H1 (cell line): ENCODE measurements around the gene SLC6A12.

Experiments
- ATF3 ChIP-seq: IDR thresholded peaks from 2 replicates; pipeline ENCODE4 v1.6.1; 2011; ENCODE audit warnings: low read depth, mild to moderate bottlenecking, low read length; ENCODE audit not compliant: insufficient read depth
- BACH1 ChIP-seq: IDR thresholded peaks from 2 replicates; pipeline ENCODE4 v1.6.1; 2012; ENCODE audit warnings: low read length, improper control_type of control experiment
- KDM1A ChIP-seq: fragments of 200-600, 300-600 bp; sonication (generic); IDR thresholded peaks from 2 replicates; pipeline ENCODE4 v1.7.1; 2016; ENCODE audit warnings: mild to moderate bottlenecking, low read length, borderline replicate concordance
- MAFK ChIP-seq: IDR thresholded peaks from 2 replicates; pipeline ENCODE4 v1.6.1; 2012; ENCODE audit warnings: low read depth, mild to moderate bottlenecking, improper control_type of control experiment, low read length
- POLR2AphosphoS5 ChIP-seq: IDR thresholded peaks from 2 replicates; pipeline ENCODE4 v1.6.1; 2011; ENCODE audit warnings: low read depth, low read length
- TBP ChIP-seq: IDR thresholded peaks from 2 replicates; pipeline ENCODE4 v1.6.1; 2011; ENCODE audit warnings: low read depth, low read length, improper control_type of control experiment
- TF ChIP-seq, protein P1 (sequence below), 3 experiments: IDR thresholded peaks; 1 replicate in 2 of 3; 2 replicates in 1 of 3; pipeline versions ENCODE4 v1.5.1 to v1.6.1; 2011; ENCODE audit warnings: low read length in 3 of 3, mild to moderate bottlenecking in 3 of 3, inconsistent platforms in 2 of 3, low read depth in 1 of 3, moderate library complexity in 1 of 3; ENCODE audit not compliant: insufficient read depth in 1 of 3; ENCODE audit errors: control extremely low read depth in 1 of 3

- TF ChIP-seq POLR2AphosphoS5 (no peak), ATF3 (no peak), MAFK (no peak), BACH1 (no peak), KDM1A (no peak), TBP (no peak)
- TF ChIP-seq, protein P1, sequence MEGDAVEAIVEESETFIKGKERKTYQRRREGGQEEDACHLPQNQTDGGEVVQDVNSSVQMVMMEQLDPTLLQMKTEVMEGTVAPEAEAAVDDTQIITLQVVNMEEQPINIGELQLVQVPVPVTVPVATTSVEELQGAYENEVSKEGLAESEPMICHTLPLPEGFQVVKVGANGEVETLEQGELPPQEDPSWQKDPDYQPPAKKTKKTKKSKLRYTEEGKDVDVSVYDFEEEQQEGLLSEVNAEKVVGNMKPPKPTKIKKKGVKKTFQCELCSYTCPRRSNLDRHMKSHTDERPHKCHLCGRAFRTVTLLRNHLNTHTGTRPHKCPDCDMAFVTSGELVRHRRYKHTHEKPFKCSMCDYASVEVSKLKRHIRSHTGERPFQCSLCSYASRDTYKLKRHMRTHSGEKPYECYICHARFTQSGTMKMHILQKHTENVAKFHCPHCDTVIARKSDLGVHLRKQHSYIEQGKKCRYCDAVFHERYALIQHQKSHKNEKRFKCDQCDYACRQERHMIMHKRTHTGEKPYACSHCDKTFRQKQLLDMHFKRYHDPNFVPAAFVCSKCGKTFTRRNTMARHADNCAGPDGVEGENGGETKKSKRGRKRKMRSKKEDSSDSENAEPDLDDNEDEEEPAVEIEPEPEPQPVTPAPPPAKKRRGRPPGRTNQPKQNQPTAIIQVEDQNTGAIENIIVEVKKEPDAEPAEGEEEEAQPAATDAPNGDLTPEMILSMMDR (IDR thresholded peaks at IDR 0.05; ENCODE audit: control extremely low read depth in 1 of 3, insufficient read depth in 1 of 3, low read depth in 1 of 3, low read length in 3 of 3) = no peak
Measured at GRCh38 chr12:236445-236844, 22.5 kb upstream of the SLC6A12 start.
